ENCODE results near the gene RNMT. TPM values are rescaled to one million over a fixed set of nuclear protein-coding genes. Genes with fewer than 3 reads are reported as not detected.

Gene RNMT
- total RNA-seq, 4 donors from 2014 or later, result 7.9 to 64.8 (median 27.0) TPM

GRCh38 chr18:13720123-13720522, 6.3 kb upstream of the RNMT start:
- no peaks in the 10 kb centered on the region for H3K4me1 ChIP-seq
- no peak for DNase-seq
- intact Hi-C loops (cut with DNase I; ENCODE audit: low total_unique reads), result no loop called here
- no peaks in the 10 kb centered on the region for H3K9me3 ChIP-seq
- no peaks in the 10 kb centered on the region for H3K27me3 ChIP-seq
- H3K36me3 ChIP-seq, result no peaks in the 10 kb centered on the region
- TF ChIP-seq POLR2A (IDR thresholded peaks at IDR 0.05), result no peak
- TF ChIP-seq, protein P1, sequence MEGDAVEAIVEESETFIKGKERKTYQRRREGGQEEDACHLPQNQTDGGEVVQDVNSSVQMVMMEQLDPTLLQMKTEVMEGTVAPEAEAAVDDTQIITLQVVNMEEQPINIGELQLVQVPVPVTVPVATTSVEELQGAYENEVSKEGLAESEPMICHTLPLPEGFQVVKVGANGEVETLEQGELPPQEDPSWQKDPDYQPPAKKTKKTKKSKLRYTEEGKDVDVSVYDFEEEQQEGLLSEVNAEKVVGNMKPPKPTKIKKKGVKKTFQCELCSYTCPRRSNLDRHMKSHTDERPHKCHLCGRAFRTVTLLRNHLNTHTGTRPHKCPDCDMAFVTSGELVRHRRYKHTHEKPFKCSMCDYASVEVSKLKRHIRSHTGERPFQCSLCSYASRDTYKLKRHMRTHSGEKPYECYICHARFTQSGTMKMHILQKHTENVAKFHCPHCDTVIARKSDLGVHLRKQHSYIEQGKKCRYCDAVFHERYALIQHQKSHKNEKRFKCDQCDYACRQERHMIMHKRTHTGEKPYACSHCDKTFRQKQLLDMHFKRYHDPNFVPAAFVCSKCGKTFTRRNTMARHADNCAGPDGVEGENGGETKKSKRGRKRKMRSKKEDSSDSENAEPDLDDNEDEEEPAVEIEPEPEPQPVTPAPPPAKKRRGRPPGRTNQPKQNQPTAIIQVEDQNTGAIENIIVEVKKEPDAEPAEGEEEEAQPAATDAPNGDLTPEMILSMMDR (IDR thresholded peaks at IDR 0.05), result no peak
- no peak overlapping the region for H3K27ac ChIP-seq
- no peak overlapping the region for H3K4me3 ChIP-seq

- Histone ChIP-seq H3K4me1 (no peaks in the 10 kb centered on the region), H3K27ac (no peak overlapping the region), H3K27me3 (no peaks in the 10 kb centered on the region), H3K4me3 (no peak overlapping the region), H3K9me3 (no peaks in the 10 kb centered on the region), H3K36me3 (no peaks in the 10 kb centered on the region)
- DNase-seq, result no peak
- intact Hi-C loops (cut with DNase I; ENCODE audit: low total_unique reads), result no loop called here
- TF ChIP-seq POLR2A (IDR thresholded peaks at IDR 0.05), result no peak
- TF ChIP-seq, protein P1 (IDR thresholded peaks at IDR 0.05), result no peak
Observed at GRCh38 chr18:13720847-13721246, 5.6 kb upstream of the RNMT start.

DNA sequence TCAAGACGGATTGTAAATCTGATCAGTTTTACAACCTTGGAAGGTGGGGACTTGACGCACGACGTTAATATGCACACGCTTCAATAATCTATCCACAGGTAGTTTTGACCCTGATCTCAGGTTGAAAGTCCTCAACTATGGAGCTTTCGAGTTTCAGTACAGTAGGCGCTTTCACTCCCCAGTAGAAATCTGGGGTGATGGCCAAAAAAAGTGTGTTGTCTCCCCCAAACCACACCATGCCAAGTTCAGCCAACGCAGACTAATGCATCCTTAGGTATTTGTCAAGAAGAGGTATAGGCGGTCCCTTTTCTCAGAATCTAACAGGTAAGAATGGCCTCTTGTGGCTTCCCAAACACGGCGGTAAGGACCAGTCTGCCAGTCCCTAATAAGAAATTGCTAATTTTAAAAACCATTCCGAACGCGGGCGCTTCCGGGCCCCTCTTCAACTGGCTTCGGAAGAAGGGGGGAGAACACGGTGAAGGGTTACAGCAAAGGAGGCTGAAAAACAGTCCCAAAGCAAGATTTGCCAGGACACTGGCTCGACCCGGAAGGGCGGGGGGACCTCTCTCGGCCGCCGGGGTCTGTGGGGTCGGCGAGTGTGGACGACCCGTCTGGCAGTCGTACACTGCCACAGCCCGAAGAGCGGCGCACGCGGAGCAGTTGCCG, 774 bp upstream of the RNMT start:
- TF ChIP-seq, protein P1 (IDR thresholded peaks at IDR 0.05), result no peak
- no peak for TF ChIP-seq POLR2A (IDR thresholded peaks at IDR 0.05)
- Histone ChIP-seq H3K4me3 (peak overlapping the region; percentile 57 to 92), H3K4me1 (peaks cover 0 to 7% of the 10 kb centered on the region in 2 donors), H3K36me3 (no peaks in the 10 kb centered on the region), H3K27me3 (no peaks in the 10 kb centered on the region), H3K27ac (peak overlapping the region; percentile 84 to 89), H3K9me3 (no peaks in the 10 kb centered on the region)
- DNase-seq, result no peak
- intact Hi-C loops (cut with DNase I; ENCODE audit: low total_unique reads), result no loop called here

DNA sequence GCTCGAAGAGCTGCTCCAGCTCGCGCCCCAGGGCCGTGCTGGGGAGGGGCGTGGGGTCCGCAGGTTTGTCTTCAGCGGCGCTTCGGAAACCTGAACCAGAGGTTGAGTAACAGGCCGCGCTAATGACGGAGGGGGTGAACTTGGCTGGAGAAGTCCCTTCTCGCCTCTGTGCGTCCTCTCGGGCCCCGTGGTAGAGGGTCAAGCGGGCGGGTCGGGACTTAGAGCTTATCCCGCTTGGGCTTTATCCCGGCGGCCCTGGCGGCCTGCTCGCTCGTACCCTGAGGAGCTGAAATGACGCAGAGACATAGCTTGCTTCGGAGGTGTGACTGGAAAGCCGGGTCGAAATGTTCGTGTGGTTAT, 479 bp downstream of the RNMT start:
- H3K27me3 ChIP-seq, result no peaks in the 10 kb centered on the region
- H3K36me3 ChIP-seq, result no peaks in the 10 kb centered on the region
- no peak for TF ChIP-seq POLR2A (IDR thresholded peaks at IDR 0.05)
- TF ChIP-seq, protein P1 (IDR thresholded peaks at IDR 0.05), result no peak
- peak overlapping the region; percentile 84 to 89 for H3K27ac ChIP-seq
- peak in 1 of 2 donors; percentile 43 for DNase-seq
- peaks cover 0 to 7% of the 10 kb centered on the region in 2 donors for H3K4me1 ChIP-seq
- H3K9me3 ChIP-seq, result no peaks in the 10 kb centered on the region
- intact Hi-C loops (cut with DNase I; ENCODE audit: low total_unique reads), result no loop called here
- H3K4me3 ChIP-seq, result peak overlapping the region; percentile 57 to 92

- H3K4me1 ChIP-seq, result peaks cover 0 to 7% of the 10 kb centered on the region in 2 donors
- DNase-seq, result no peak
- H3K27ac ChIP-seq, result no peak overlapping the region
- no peaks in the 10 kb centered on the region for H3K9me3 ChIP-seq
- no peak overlapping the region for H3K4me3 ChIP-seq
- no peak for TF ChIP-seq POLR2A (IDR thresholded peaks at IDR 0.05)
- TF ChIP-seq, protein P1 (IDR thresholded peaks at IDR 0.05), result no peak
- intact Hi-C loops (cut with DNase I; ENCODE audit: low total_unique reads), result no loop called here
- H3K36me3 ChIP-seq, result no peaks in the 10 kb centered on the region
- no peaks in the 10 kb centered on the region for H3K27me3 ChIP-seq
Observed at GRCh38 chr18:13730481-13730880, 4.0 kb downstream of the RNMT start.

Measured in uterus (tissue), 4 donors.